ENCODE measurements around the gene TRIP11. TPM values are rescaled to one million over a fixed set of nuclear protein-coding genes. Genes with fewer than 3 reads are reported as not detected.

The TRIP11 gene
- total and polyA plus RNA-seq, 2 experiments from 2014 or later = 24.9 to 52.2 TPM

DNA sequence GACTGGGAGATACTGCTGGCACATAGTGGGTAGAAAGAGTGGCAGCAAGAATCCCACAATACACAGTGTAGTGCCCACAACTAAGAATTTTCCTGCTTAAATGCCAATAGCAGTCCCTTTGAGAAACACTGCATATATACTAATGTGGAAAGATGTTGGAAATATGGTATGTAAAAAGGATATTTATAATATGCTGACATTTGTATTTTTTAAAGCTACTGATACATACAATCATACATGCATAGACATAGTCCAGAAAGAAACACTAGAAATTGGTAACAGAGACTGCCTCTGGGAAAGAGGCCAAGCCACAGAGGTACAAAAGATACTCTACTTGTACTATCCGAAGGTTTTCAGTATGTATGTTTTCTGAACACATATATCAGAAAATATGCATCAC lies 30.3 kb downstream of the TRIP11 start (continued):
- no peak for TF ChIP-seq ZNF462 (CRISPR knock-in tag; IDR thresholded peaks at IDR 0.05)
- no peak for TF ChIP-seq EZH2 (IDR thresholded peaks at IDR 0.05; ENCODE audit: low read depth, unreplicated experiment)
- TF ChIP-seq, protein P1, sequence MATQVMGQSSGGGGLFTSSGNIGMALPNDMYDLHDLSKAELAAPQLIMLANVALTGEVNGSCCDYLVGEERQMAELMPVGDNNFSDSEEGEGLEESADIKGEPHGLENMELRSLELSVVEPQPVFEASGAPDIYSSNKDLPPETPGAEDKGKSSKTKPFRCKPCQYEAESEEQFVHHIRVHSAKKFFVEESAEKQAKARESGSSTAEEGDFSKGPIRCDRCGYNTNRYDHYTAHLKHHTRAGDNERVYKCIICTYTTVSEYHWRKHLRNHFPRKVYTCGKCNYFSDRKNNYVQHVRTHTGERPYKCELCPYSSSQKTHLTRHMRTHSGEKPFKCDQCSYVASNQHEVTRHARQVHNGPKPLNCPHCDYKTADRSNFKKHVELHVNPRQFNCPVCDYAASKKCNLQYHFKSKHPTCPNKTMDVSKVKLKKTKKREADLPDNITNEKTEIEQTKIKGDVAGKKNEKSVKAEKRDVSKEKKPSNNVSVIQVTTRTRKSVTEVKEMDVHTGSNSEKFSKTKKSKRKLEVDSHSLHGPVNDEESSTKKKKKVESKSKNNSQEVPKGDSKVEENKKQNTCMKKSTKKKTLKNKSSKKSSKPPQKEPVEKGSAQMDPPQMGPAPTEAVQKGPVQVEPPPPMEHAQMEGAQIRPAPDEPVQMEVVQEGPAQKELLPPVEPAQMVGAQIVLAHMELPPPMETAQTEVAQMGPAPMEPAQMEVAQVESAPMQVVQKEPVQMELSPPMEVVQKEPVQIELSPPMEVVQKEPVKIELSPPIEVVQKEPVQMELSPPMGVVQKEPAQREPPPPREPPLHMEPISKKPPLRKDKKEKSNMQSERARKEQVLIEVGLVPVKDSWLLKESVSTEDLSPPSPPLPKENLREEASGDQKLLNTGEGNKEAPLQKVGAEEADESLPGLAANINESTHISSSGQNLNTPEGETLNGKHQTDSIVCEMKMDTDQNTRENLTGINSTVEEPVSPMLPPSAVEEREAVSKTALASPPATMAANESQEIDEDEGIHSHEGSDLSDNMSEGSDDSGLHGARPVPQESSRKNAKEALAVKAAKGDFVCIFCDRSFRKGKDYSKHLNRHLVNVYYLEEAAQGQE (IDR thresholded peaks at IDR 0.05; ENCODE audit: unreplicated experiment) = no peak

DNA sequence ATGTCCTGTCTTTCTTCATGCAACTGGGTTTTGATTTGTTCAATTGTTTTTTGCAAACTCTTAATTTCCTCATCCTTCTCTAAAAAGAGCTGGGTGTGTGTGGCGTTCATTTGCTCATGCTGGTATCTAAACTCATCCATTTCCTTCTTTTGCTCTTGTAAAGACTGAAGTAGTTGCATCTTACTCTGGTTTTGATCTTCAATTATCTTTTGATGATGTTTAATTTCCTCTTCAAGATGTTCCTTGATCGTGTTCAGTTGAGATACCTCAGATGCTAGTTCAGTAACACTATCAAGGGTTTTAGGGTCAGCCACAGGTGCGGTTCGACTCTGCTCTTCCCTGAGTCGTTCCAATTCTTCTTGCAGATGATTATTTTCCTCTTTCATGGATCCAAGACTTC lies 34.8 kb downstream of the TRIP11 start:
- Histone ChIP-seq H3K9me2 (ENCODE audit: insufficient read depth) (no peaks in the 10 kb centered on the region), H4K20me1 (replicated peaks; ENCODE audit: insufficient read depth) (no peaks in the 10 kb centered on the region), H3K4me1 (ENCODE audit: insufficient read depth) (no peaks in the 10 kb centered on the region), H3K79me2 (replicated peaks; ENCODE audit: insufficient read depth) (no peaks in the 10 kb centered on the region), H3K27ac (ENCODE audit: low read depth) (no peak overlapping the region), H3K36me3 (ENCODE audit: insufficient read depth) (no peaks in the 10 kb centered on the region; the same call in 1 of the 2 replicates), H3K4me2 (no peak overlapping the region), H3F3A (replicated peaks; ENCODE audit: low read depth) (no peaks in the 10 kb centered on the region), H3K4me3 (no peak overlapping the region), H3K27me3 (ENCODE audit: insufficient read depth) (no peaks in the 10 kb centered on the region), H2AFZ (no peak overlapping the region)
- no peak overlapping the region for H3K4me3 Mint-ChIP-seq
- no peaks in the 10 kb centered on the region for H3K4me1 Mint-ChIP-seq
- no peaks in the 10 kb centered on the region for H3K27me3 Mint-ChIP-seq (ENCODE audit: insufficient read depth, low read depth, poor library complexity)
- no peaks in the 10 kb centered on the region for H3K9me3 Mint-ChIP-seq
- H3K36me3 Mint-ChIP-seq (ENCODE audit: low read depth) = peaks cover 12% of the 10 kb centered on the region
- ATAC-seq (no peak), DNase-seq (ENCODE audit: low spot score) (no peak)
- no peak overlapping the region for H3K27ac Mint-ChIP-seq
- TF ChIP-seq POLR2AphosphoS5 (IDR thresholded peaks at IDR 0.05; ENCODE audit: low read depth) = no peak
- no peak for TF ChIP-seq ZNF114 (CRISPR knock-in tag; IDR thresholded peaks at IDR 0.05)
- TF ChIP-seq ZNF462 (CRISPR knock-in tag; IDR thresholded peaks at IDR 0.05) = no peak
- TF ChIP-seq JUNB (IDR thresholded peaks at IDR 0.05; ENCODE audit: unreplicated experiment) = no peak

Measured in GM23338 (cell line).